GM23338 (cell line): ENCODE results near the gene TMEM59L. TPM values are rescaled to one million over a fixed set of nuclear protein-coding genes. Genes with fewer than 3 reads are reported as not detected.

Source experiments
- ATAC-seq: fragments of 200-7000 bp; cut with Tn5 transposase; 3 replicates; pipeline ENCODE4 v1.9.1; 2020
- DNase-seq: peaks from one replicate; pipeline ENCODE4 v3.0.0-alpha.2; 2015; ENCODE audit warnings: low spot score
- H2AFZ ChIP-seq: fragments of 200-600 bp; sonication (generic); 2 replicates; pipeline ENCODE4 v1.8.0; 2016; ENCODE audit warnings: antibody characterized with exemption, mild to moderate bottlenecking, moderate library complexity
- H3F3A ChIP-seq: fragments of 200-600 bp; sonication (generic); replicated peaks from 2 replicates; pipeline ENCODE4 v1.8.0; 2017; ENCODE audit warnings: antibody characterized with exemption, mixed run types, low read depth
- H3K27ac ChIP-seq: fragments of 200-600 bp; sonication (generic); 2 replicates; pipeline ENCODE4 v1.6.1; 2016; ENCODE audit warnings: low read depth
- H3K27me3 ChIP-seq: fragments of 200-600 bp; sonication (generic); 2 replicates; pipeline ENCODE4 v1.8.0; 2016; ENCODE audit warnings: mild to moderate bottlenecking, mixed run types, moderate library complexity; ENCODE audit not compliant: insufficient read depth
- H3K36me3 ChIP-seq: fragments of 200-600 bp; sonication (generic); 2 replicates; pipeline ENCODE4 v1.8.0; 2016; ENCODE audit warnings: mild to moderate bottlenecking; ENCODE audit not compliant: insufficient read depth
- H3K4me1 ChIP-seq: fragments of 200-600 bp; sonication (generic); 2 replicates; pipeline ENCODE4 v1.8.0; 2016; ENCODE audit warnings: mild to moderate bottlenecking, moderate library complexity; ENCODE audit not compliant: insufficient read depth
- H3K4me2 ChIP-seq: fragments of 200-600 bp; sonication (generic); 2 replicates; pipeline ENCODE4 v1.7.1; 2017; ENCODE audit warnings: mixed run types
- H3K4me3 ChIP-seq: fragments of 200-600 bp; sonication (generic); 2 replicates; pipeline ENCODE4 v1.6.1; 2016; ENCODE audit warnings: mixed run types
- H3K79me2 ChIP-seq: fragments of 200-600 bp; sonication (generic); replicated peaks from 2 replicates; pipeline ENCODE4 v1.8.0; 2017; ENCODE audit warnings: mild to moderate bottlenecking; ENCODE audit not compliant: insufficient read depth
- H3K9me2 ChIP-seq: fragments of 200-600 bp; sonication (generic); 2 replicates; pipeline ENCODE4 v1.8.0; 2017; ENCODE audit not compliant: insufficient read depth
- H4K20me1 ChIP-seq: fragments of 200-600 bp; sonication (generic); replicated peaks from 2 replicates; pipeline ENCODE4 v1.8.0; 2017; ENCODE audit warnings: mild to moderate bottlenecking; ENCODE audit not compliant: insufficient read depth
- H3K27ac Mint-ChIP-seq: 2 replicates; pipeline ENCODE4 v1.8.0; 2020; ENCODE audit warnings: inconsistent platforms, mild to moderate bottlenecking, moderate library complexity, mixed read lengths
- H3K27me3 Mint-ChIP-seq: 3 replicates; pipeline ENCODE4 v1.8.0; 2022; ENCODE audit warnings: low read depth, mild to moderate bottlenecking, moderate library complexity, mixed read lengths, inconsistent platforms; ENCODE audit not compliant: insufficient read depth, poor library complexity
- H3K36me3 Mint-ChIP-seq: 3 replicates; pipeline ENCODE4 v1.8.0; 2021; ENCODE audit warnings: low read depth, mild to moderate bottlenecking, inconsistent platforms, moderate library complexity, mixed read lengths
- H3K4me1 Mint-ChIP-seq: 3 replicates; pipeline ENCODE4 v1.8.0; 2020; ENCODE audit warnings: mild to moderate bottlenecking, inconsistent platforms, mixed read lengths
- H3K4me3 Mint-ChIP-seq: 3 replicates; pipeline ENCODE4 v1.8.0; 2021; ENCODE audit warnings: moderate library complexity, mild to moderate bottlenecking, inconsistent platforms, mixed read lengths
- H3K9me3 Mint-ChIP-seq: 3 replicates; pipeline ENCODE4 v1.8.0; 2020; ENCODE audit warnings: moderate library complexity, mild to moderate bottlenecking, inconsistent platforms, mixed read lengths
- CREB1 ChIP-seq: fragments of 250-450 bp; sonication (Bioruptor Pico); IDR thresholded peaks from 2 replicates; pipeline ENCODE4 v1.5.0; 2020; ENCODE audit warnings: low read depth, mild to moderate bottlenecking, moderate library complexity
- EZH2phosphoT487 ChIP-seq: fragments of 200-600 bp; sonication (generic); IDR thresholded peaks from one replicate; pipeline ENCODE4 v1.8.1; 2018; ENCODE audit warnings: antibody characterized with exemption; ENCODE audit not compliant: unreplicated experiment
- JUNB ChIP-seq: IDR thresholded peaks from one replicate; pipeline ENCODE4 v1.6.1; 2016; ENCODE audit warnings: antibody characterized with exemption; ENCODE audit not compliant: unreplicated experiment
- NANOG ChIP-seq: IDR thresholded peaks from 2 replicates; pipeline ENCODE4 v1.6.1; 2016; ENCODE audit warnings: antibody characterized with exemption, borderline replicate concordance
- POLR2AphosphoS5 ChIP-seq: IDR thresholded peaks from 2 replicates; pipeline ENCODE4 v1.6.1; 2016; ENCODE audit warnings: antibody characterized with exemption, low read depth
- STAT1 ChIP-seq: IDR thresholded peaks from one replicate; pipeline ENCODE4 v1.6.1; 2016; ENCODE audit warnings: antibody characterized with exemption; ENCODE audit not compliant: unreplicated experiment
- ZNF114 ChIP-seq: fragments of 250-450 bp; sonication (Bioruptor Pico); IDR thresholded peaks from 2 replicates; pipeline ENCODE4 v1.5.0; 2020; ENCODE audit warnings: mild to moderate bottlenecking, moderate library complexity
- ZNF331 ChIP-seq: fragments of 250-450 bp; sonication (Bioruptor Pico); IDR thresholded peaks from 2 replicates; pipeline ENCODE4 v1.5.0; 2020; ENCODE audit warnings: low read depth, mild to moderate bottlenecking, moderate library complexity
- ZNF462 ChIP-seq: fragments of 250-450 bp; sonication (Bioruptor Pico); IDR thresholded peaks from 2 replicates; pipeline ENCODE4 v1.5.0; 2020; ENCODE audit warnings: mild to moderate bottlenecking, moderate library complexity
- polyA plus RNA-seq: library from polyadenylated mRNA; unstranded; fragments of >200 nt; fragmentation: Nextera tagmentation; extraction: Ambion mirVana; gene quantifications from 2 replicates; pipeline ENCODE4 v1.2.1, GENCODE V29; 2016
- total RNA-seq: library from RNA; depleted of rRNA; stranded (reverse); fragments of >200 nt; shearing (Covaris generic); gene quantifications from 2 replicates; pipeline ENCODE4 v1.2.3, GENCODE V29; 2014
- TF ChIP-seq, protein P1 (sequence below), 2 experiments: fragments of 200-600 bp in 1 of 2; sonication (generic) in 1 of 2; conservative IDR thresholded peaks; 2 replicates each; pipeline versions ENCODE4 v1.5.1 to v1.6.1; 2016 to 2017; ENCODE audit warnings: antibody characterized with exemption in 2 of 2, low read depth in 2 of 2, mild to moderate bottlenecking in 2 of 2, moderate library complexity in 1 of 2
- TF ChIP-seq, protein P2 (sequence below): IDR thresholded peaks from one replicate; pipeline ENCODE4 v1.6.1; 2018; ENCODE audit warnings: antibody characterized with exemption; ENCODE audit not compliant: unreplicated experiment

Gene TMEM59L
- total and polyA plus RNA-seq, 2 experiments from 2014 or later, result 9.8 to 15.7 TPM

- no peak for TF ChIP-seq ZNF114 (CRISPR knock-in tag)
- TF ChIP-seq, protein P1, sequence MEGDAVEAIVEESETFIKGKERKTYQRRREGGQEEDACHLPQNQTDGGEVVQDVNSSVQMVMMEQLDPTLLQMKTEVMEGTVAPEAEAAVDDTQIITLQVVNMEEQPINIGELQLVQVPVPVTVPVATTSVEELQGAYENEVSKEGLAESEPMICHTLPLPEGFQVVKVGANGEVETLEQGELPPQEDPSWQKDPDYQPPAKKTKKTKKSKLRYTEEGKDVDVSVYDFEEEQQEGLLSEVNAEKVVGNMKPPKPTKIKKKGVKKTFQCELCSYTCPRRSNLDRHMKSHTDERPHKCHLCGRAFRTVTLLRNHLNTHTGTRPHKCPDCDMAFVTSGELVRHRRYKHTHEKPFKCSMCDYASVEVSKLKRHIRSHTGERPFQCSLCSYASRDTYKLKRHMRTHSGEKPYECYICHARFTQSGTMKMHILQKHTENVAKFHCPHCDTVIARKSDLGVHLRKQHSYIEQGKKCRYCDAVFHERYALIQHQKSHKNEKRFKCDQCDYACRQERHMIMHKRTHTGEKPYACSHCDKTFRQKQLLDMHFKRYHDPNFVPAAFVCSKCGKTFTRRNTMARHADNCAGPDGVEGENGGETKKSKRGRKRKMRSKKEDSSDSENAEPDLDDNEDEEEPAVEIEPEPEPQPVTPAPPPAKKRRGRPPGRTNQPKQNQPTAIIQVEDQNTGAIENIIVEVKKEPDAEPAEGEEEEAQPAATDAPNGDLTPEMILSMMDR (conservative IDR thresholded peaks at IDR 0.05; ENCODE audit: low read depth in 2 of 2), result no peak
- TF ChIP-seq POLR2AphosphoS5, result no peak
- TF ChIP-seq, protein P2, sequence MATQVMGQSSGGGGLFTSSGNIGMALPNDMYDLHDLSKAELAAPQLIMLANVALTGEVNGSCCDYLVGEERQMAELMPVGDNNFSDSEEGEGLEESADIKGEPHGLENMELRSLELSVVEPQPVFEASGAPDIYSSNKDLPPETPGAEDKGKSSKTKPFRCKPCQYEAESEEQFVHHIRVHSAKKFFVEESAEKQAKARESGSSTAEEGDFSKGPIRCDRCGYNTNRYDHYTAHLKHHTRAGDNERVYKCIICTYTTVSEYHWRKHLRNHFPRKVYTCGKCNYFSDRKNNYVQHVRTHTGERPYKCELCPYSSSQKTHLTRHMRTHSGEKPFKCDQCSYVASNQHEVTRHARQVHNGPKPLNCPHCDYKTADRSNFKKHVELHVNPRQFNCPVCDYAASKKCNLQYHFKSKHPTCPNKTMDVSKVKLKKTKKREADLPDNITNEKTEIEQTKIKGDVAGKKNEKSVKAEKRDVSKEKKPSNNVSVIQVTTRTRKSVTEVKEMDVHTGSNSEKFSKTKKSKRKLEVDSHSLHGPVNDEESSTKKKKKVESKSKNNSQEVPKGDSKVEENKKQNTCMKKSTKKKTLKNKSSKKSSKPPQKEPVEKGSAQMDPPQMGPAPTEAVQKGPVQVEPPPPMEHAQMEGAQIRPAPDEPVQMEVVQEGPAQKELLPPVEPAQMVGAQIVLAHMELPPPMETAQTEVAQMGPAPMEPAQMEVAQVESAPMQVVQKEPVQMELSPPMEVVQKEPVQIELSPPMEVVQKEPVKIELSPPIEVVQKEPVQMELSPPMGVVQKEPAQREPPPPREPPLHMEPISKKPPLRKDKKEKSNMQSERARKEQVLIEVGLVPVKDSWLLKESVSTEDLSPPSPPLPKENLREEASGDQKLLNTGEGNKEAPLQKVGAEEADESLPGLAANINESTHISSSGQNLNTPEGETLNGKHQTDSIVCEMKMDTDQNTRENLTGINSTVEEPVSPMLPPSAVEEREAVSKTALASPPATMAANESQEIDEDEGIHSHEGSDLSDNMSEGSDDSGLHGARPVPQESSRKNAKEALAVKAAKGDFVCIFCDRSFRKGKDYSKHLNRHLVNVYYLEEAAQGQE, result no peak
Observed at GRCh38 chr19:18617562-18617961, 4.9 kb downstream of the TMEM59L start (continued).

GRCh38 chr19:18618236-18618635 is 5.6 kb downstream of the TMEM59L start:
- Mint-ChIP-seq H3K36me3 (peaks cover 7% of the 10 kb centered on the region), H3K4me1 (peaks cover 7% of the 10 kb centered on the region; the same call in 2 of the 3 replicates), H3K4me3 (no peak overlapping the region), H3K9me3 (peaks cover 7% of the 10 kb centered on the region; the same call in 2 of the 3 replicates), H3K27ac (no peak overlapping the region), H3K27me3 (peaks cover 32% of the 10 kb centered on the region)
- H3K4me2 ChIP-seq, result no peak overlapping the region
- H2AFZ ChIP-seq, result no peak overlapping the region
- H3F3A ChIP-seq, result no peaks in the 10 kb centered on the region
- ATAC-seq, result no peak
- no peak for TF ChIP-seq STAT1
- TF ChIP-seq JUNB, result no peak
- TF ChIP-seq ZNF462, result no peak
- no peak for TF ChIP-seq EZH2phosphoT487
- TF ChIP-seq ZNF331 (CRISPR knock-in tag), result no peak
- no peak for TF ChIP-seq CREB1 (CRISPR knock-in tag)
- TF ChIP-seq NANOG, result no peak
- TF ChIP-seq, protein P1 (conservative IDR thresholded peaks at IDR 0.05; ENCODE audit: low read depth in 2 of 2), result no peak
- no peak for TF ChIP-seq POLR2AphosphoS5
- peaks cover 11% of the 10 kb centered on the region; the same call in 1 of the 2 replicates for H3K4me1 ChIP-seq
- H3K79me2 ChIP-seq, result no peaks in the 10 kb centered on the region
- H4K20me1 ChIP-seq, result no peaks in the 10 kb centered on the region
- no peak for DNase-seq
- H3K27ac ChIP-seq, result no peak overlapping the region
- 0 out of 2 replicates have a peak, but pooled peaks cover 6% of the 10 kb centered on the region for H3K9me2 ChIP-seq
- no peak overlapping the region for H3K4me3 ChIP-seq
- no peaks in the 10 kb centered on the region for H3K36me3 ChIP-seq
- peaks cover 30% of the 10 kb centered on the region for H3K27me3 ChIP-seq
